ENCODE measurements around the gene SRP72.

GRCh38 chr4:56450342-56450741 lies 17.1 kb upstream of the SRP72 start:
- TF ChIP-seq, protein P1, sequence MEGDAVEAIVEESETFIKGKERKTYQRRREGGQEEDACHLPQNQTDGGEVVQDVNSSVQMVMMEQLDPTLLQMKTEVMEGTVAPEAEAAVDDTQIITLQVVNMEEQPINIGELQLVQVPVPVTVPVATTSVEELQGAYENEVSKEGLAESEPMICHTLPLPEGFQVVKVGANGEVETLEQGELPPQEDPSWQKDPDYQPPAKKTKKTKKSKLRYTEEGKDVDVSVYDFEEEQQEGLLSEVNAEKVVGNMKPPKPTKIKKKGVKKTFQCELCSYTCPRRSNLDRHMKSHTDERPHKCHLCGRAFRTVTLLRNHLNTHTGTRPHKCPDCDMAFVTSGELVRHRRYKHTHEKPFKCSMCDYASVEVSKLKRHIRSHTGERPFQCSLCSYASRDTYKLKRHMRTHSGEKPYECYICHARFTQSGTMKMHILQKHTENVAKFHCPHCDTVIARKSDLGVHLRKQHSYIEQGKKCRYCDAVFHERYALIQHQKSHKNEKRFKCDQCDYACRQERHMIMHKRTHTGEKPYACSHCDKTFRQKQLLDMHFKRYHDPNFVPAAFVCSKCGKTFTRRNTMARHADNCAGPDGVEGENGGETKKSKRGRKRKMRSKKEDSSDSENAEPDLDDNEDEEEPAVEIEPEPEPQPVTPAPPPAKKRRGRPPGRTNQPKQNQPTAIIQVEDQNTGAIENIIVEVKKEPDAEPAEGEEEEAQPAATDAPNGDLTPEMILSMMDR (IDR thresholded peaks at IDR 0.05), result no peak
- no peak for TF ChIP-seq EP300 (IDR thresholded peaks at IDR 0.05)
- TF ChIP-seq POLR2AphosphoS5 (IDR thresholded peaks at IDR 0.05), result no peak
- no peak for TF ChIP-seq POLR2A (IDR thresholded peaks at IDR 0.05; ENCODE audit: low read depth)
